Bronchial epithelial cell (primary cell): Measurements from ENCODE around the gene PROM1. TPM values are rescaled to one million over a fixed set of nuclear protein-coding genes. Genes with fewer than 3 reads are reported as not detected.

Experiments
- DNase-seq: peaks from one replicate; pipeline ENCODE4 v3.0.0-alpha.2; 2010; ENCODE audit warnings: low read depth
- FAIRE-seq: peaks from 2 replicates; lab custom pipeline; 2011; peaks lifted over from hg19 to GRCh38; lab: Jason Lieb, UNC
- H3K27me3 ChIP-seq: 2 replicates; pipeline ENCODE4 v1.5.1; 2011; ENCODE audit warnings: low read length; ENCODE audit not compliant: control insufficient read depth, insufficient read depth
- H3K36me3 ChIP-seq: 2 replicates; pipeline ENCODE4 v1.5.1; 2011; ENCODE audit warnings: low read length; ENCODE audit not compliant: control insufficient read depth, insufficient read depth
- H3K4me3 ChIP-seq: 2 replicates; pipeline ENCODE4 v1.5.1; 2011; ENCODE audit warnings: mild to moderate bottlenecking, low read depth, low read length, control low read depth
- total RNA-seq: library from RNA; depleted of rRNA; stranded (reverse); fragments of >200 nt; gene quantifications from 2 replicates; pipeline ENCODE4 v1.2.1, GENCODE V29; 2014
- TF ChIP-seq, protein P1 (sequence below): IDR thresholded peaks from 2 replicates; pipeline ENCODE4 v1.5.1; 2011; ENCODE audit warnings: mild to moderate bottlenecking, moderate library complexity, low read length, control low read depth, inconsistent platforms; ENCODE audit not compliant: insufficient read depth, severe bottlenecking

PROM1 gene
- total RNA-seq, 1 donor from 2014 or later: 0.26 TPM

DNA sequence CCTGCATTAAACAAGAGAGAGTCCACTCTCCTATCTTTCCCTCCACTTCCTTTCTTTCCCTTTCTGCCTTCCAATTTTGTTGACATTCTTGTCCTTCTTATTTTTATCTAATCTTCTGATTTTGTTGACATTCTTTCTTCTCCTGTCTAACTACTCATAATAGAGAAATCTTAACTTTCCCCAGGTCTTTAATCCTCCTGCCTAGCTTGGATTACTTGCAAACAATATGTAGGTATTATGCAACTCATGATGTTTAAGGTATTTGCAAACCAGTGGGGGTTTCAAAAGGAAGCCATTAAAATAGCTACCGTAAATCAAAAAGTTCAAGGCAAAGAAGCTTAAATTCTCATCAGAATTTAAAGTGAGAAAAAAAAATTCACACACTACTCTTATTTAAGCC lies 53.9 kb downstream of the PROM1 start:
- no peak for FAIRE-seq

DNA sequence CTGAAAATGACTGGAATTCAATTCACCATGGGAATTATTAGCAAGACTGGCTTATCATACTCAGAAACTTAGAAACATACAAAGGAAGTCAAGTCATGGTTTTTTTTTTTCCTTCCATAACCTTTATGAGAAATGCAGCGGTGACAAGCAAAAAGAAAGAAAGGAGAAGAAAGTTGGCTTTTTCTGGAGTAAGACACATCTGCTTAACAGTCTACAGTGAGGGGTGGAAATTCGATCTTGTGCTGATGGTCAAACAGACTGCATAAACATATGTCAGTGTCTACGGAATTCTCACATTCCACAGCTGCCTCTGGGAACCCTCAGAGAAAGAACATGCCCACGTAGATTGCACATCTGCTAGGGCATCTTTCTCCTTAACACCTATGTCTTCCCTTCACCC lies 54.6 kb downstream of the PROM1 start:
- no peak for DNase-seq
- H3K27me3 ChIP-seq: no peaks in the 10 kb centered on the region
- TF ChIP-seq, protein P1, sequence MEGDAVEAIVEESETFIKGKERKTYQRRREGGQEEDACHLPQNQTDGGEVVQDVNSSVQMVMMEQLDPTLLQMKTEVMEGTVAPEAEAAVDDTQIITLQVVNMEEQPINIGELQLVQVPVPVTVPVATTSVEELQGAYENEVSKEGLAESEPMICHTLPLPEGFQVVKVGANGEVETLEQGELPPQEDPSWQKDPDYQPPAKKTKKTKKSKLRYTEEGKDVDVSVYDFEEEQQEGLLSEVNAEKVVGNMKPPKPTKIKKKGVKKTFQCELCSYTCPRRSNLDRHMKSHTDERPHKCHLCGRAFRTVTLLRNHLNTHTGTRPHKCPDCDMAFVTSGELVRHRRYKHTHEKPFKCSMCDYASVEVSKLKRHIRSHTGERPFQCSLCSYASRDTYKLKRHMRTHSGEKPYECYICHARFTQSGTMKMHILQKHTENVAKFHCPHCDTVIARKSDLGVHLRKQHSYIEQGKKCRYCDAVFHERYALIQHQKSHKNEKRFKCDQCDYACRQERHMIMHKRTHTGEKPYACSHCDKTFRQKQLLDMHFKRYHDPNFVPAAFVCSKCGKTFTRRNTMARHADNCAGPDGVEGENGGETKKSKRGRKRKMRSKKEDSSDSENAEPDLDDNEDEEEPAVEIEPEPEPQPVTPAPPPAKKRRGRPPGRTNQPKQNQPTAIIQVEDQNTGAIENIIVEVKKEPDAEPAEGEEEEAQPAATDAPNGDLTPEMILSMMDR: no peak
- H3K4me3 ChIP-seq: no peak overlapping the region
- FAIRE-seq: no peak
- no peaks in the 10 kb centered on the region for H3K36me3 ChIP-seq

More for the DNA sequence above, 53.9 kb downstream of the PROM1 start:
- no peak for DNase-seq
- Histone ChIP-seq H3K4me3 (no peak overlapping the region), H3K27me3 (no peaks in the 10 kb centered on the region), H3K36me3 (no peaks in the 10 kb centered on the region)
- TF ChIP-seq, protein P1: no peak

DNA sequence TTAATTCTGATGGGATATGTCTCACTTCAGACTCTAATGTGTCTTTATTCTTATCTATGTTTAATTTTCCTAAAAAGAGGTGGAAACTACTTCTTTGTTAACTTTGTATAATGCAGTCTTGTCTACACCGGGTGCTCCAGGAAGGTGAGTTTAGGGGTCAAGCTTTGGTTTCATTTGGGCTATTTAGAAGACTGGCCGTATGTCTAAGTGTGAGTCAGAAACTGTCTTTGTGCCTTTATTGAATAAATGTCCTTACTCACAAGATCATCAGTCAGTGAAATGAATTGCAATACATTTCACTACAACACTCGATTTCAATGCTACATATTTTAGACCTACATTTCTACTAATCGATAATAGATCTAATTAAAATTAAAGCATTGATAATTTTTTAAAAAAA lies 56.2 kb downstream of the PROM1 start:
- TF ChIP-seq, protein P1: no peak
- Histone ChIP-seq H3K4me3 (no peak overlapping the region), H3K36me3 (no peaks in the 10 kb centered on the region), H3K27me3 (no peaks in the 10 kb centered on the region)
- FAIRE-seq (no peak), DNase-seq (no peak)

DNA sequence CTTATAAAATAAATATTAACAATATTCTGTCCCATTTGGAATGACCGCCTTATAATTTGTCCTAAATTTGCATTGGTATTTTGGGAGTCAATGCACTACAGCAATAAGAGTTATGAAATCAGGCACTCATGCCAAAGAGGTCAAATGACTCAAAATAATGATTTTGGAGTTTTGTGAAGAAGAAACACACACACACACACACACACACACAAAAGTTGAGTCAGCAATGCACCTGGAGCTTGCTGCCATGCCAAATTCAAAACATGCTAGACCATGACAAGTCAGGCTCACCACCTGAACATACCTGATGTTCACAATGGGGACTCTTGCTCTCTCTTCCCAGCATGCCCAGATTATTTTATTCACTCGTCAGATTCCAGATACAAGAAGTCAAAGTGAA lies 56.7 kb downstream of the PROM1 start:
- no peaks in the 10 kb centered on the region for H3K36me3 ChIP-seq
- no peaks in the 10 kb centered on the region for H3K27me3 ChIP-seq
- no peak overlapping the region for H3K4me3 ChIP-seq
- TF ChIP-seq, protein P1: no peak
- FAIRE-seq (no peak), DNase-seq (peak; percentile 32)

DNA sequence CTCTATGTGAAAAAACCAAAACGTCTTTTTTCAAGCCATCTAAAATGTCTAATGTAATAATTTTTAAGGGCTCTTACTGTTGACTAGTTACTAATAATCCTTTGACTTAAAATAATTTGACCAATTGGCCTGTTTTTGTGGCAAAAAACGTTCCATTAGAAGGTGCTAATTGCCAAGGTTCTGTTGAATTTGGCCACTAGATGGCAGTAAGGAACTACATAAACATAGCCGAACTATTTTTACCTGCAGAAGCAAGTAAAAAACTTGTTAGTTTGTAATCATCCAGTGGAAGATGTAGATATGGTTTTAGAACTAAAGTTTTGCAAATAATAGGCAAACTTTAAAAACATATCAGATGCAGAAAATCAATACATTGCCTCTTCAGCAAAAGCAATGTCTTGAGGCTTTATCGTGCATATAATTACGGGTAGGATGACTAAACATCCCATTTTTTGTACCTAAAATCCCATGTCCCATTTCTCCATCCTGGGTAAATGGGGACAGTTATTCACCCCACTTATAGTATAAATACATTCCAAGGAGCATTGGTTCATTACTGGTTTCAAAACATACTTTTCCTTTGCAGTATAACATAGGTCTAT lies 57.6 kb downstream of the PROM1 start:
- no peak overlapping the region for H3K4me3 ChIP-seq
- H3K27me3 ChIP-seq: no peaks in the 10 kb centered on the region
- TF ChIP-seq, protein P1: peak; percentile 46
- DNase-seq: peak; percentile 63
- H3K36me3 ChIP-seq: no peaks in the 10 kb centered on the region
- FAIRE-seq: no peak

DNA sequence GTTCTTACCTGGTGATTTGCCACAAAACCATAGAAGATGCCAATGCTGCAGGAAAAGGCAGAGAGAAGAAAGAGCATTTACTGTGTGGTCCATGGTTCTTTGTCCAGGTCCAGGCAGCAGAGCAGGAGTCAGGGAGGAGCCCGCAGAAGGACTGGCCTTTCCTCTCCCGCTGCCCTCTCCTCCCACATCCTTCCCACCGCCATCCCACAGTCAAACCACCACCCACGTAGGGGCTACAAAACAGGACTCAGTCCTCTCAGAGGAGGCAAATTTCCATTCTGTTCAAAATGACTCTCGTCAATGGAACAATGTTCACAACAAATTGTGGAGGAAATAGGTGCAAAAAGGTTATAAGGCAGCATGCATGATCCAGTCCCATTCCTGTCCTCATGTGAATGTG lies 58.6 kb downstream of the PROM1 start:
- TF ChIP-seq, protein P1: no peak
- FAIRE-seq (no peak), DNase-seq (no peak)
- no peaks in the 10 kb centered on the region for H3K36me3 ChIP-seq
- H3K27me3 ChIP-seq: no peaks in the 10 kb centered on the region
- no peak overlapping the region for H3K4me3 ChIP-seq
